GM19328 (cell line): Measurements from ENCODE around the gene TARS1.

Experiments
- ATAC-seq: cut with Tn5 transposase; IDR thresholded peaks from one replicate; pipeline ENCODE4 v1.9.1; 2021; ENCODE audit warnings: mild to moderate bottlenecking, moderate library complexity; ENCODE audit not compliant: unreplicated experiment

Gene TARS1

GRCh38 chr5:33440482-33441240 lies at the start of gene TARS1:
Gene TARS1 (plus strand): TSS chr5:33440965. CDS start chr5:33441087, 122 bp downstream.
- peak; percentile 94 for ATAC-seq

- no peak for ATAC-seq
These were observed 42.3 kb upstream of the TARS1 start for GRCh38 chr5:33398501-33398900.

GRCh38 chr5:33400675-33401074 lies 40.1 kb upstream of the TARS1 start:
- peak; percentile 58 for ATAC-seq

- ATAC-seq: no peak
These were observed 39.0 kb upstream of the TARS1 start for GRCh38 chr5:33401482-33402390.

GRCh38 chr5:33403187-33403586 lies 37.6 kb upstream of the TARS1 start:
- ATAC-seq: no peak

GRCh38 chr5:33408816-33409215 lies 31.9 kb upstream of the TARS1 start:
- ATAC-seq: no peak

GRCh38 chr5:33409435-33410170 lies 31.2 kb upstream of the TARS1 start:
- ATAC-seq: no peak

GRCh38 chr5:33410221-33410620 lies 30.5 kb upstream of the TARS1 start:
- no peak for ATAC-seq

- ATAC-seq: no peak
These were observed 29.3 kb upstream of the TARS1 start for GRCh38 chr5:33411498-33411897.

- ATAC-seq: no peak
These were observed 24.9 kb upstream of the TARS1 start for GRCh38 chr5:33415811-33416354.

GRCh38 chr5:33417632-33418031 lies 23.1 kb upstream of the TARS1 start:
- no peak for ATAC-seq

- ATAC-seq: no peak
These were observed 19.8 kb upstream of the TARS1 start for GRCh38 chr5:33420946-33421345.

- ATAC-seq: no peak
These were observed 18.6 kb upstream of the TARS1 start for GRCh38 chr5:33422191-33422590.

GRCh38 chr5:33423018-33423630 lies 17.6 kb upstream of the TARS1 start:
- no peak for ATAC-seq

- ATAC-seq: no peak
These were observed 15.5 kb upstream of the TARS1 start for GRCh38 chr5:33425314-33425713.

GRCh38 chr5:33430983-33431382 lies 9.8 kb upstream of the TARS1 start:
- no peak for ATAC-seq

GRCh38 chr5:33432656-33433055 lies 8.1 kb upstream of the TARS1 start:
- no peak for ATAC-seq

- ATAC-seq: no peak
These were observed 7.2 kb upstream of the TARS1 start for GRCh38 chr5:33433303-33434240.

GRCh38 chr5:33435893-33436490 lies 4.8 kb upstream of the TARS1 start:
- peak; percentile 51 for ATAC-seq
